ENCODE data around the gene KHK.
A peak's percentile ranks its signal among the peaks of the same experiment; 100 is the strongest.

KHK gene

DNA sequence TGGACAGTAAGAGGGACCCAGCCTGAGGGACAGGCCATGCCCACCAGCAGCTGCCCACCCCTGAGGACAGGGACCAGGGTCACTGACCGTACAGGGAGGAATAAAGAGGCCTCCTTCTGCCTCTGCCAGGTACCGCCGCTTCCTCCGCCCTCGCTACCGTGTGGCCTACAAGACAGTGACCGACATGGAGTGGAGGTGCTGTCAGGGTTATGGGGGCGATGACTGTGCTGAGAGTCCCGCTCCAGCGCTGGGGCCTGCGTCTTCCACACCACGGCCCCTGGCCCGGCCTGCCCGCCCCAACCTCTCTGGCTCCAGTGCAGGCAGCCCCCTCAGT is 6.0 kb upstream of the KHK start:
- DNase-seq (ENCODE audit: low read depth in 3 of 3, low spot score in 1 of 3): no peak

DNA sequence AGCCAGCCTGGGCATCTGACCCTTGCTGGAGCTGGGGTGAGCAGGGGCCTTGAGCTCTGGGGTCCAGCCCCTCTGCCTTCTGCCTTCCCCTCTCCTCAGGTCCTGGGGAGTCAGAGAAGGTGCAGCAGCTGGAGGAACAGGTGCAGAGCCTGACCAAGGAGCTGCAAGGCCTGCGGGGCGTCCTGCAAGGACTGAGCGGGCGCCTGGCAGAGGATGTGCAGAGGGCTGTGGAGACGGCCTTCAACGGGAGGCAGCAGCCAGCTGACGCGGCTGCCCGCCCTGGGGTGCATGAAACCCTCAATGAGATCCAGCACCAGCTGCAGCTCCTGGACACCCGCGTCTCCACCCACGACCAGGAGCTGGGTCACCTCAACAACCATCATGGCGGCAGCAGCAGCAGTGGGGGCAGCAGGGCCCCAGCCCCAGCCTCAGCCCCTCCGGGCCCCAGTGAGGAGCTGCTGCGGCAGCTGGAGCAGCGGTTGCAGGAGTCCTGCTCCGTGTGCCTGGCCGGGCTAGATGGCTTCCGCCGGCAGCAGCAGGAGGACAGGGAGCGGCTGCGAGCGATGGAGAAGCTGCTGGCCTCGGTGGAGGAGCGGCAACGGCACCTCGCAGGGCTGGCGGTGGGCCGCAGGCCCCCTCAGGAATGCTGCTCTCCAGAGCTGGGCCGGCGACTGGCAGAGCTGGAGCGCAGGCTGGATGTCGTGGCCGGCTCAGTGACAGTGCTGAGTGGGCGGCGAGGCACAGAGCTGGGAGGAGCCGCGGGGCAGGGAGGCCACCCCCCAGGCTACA is 4.4 kb upstream of the KHK start:
- no peak for DNase-seq (ENCODE audit: low read depth in 3 of 3, low spot score in 1 of 3)

DNA sequence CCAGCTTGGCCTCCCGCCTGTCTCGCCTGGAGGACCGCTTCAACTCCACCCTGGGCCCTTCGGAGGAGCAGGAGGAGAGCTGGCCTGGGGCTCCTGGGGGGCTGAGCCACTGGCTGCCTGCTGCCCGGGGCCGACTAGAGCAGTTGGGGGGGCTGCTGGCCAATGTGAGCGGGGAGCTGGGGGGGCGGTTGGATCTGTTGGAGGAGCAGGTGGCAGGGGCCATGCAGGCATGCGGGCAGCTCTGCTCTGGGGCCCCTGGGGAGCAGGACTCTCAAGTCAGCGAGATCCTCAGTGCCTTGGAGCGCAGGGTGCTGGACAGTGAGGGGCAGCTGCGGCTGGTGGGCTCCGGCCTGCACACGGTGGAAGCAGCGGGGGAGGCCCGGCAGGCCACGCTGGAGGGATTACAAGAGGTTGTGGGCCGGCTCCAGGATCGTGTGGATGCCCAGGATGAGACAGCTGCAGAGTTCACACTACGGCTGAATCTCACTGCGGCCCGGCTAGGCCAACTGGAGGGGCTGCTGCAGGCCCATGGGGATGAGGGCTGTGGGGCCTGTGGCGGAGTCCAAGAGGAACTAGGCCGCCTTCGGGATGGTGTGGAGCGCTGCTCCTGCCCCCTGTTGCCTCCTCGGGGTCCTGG is 3.7 kb upstream of the KHK start:
- no peak for DNase-seq (ENCODE audit: low read depth in 3 of 3, low spot score in 1 of 3)

DNA sequence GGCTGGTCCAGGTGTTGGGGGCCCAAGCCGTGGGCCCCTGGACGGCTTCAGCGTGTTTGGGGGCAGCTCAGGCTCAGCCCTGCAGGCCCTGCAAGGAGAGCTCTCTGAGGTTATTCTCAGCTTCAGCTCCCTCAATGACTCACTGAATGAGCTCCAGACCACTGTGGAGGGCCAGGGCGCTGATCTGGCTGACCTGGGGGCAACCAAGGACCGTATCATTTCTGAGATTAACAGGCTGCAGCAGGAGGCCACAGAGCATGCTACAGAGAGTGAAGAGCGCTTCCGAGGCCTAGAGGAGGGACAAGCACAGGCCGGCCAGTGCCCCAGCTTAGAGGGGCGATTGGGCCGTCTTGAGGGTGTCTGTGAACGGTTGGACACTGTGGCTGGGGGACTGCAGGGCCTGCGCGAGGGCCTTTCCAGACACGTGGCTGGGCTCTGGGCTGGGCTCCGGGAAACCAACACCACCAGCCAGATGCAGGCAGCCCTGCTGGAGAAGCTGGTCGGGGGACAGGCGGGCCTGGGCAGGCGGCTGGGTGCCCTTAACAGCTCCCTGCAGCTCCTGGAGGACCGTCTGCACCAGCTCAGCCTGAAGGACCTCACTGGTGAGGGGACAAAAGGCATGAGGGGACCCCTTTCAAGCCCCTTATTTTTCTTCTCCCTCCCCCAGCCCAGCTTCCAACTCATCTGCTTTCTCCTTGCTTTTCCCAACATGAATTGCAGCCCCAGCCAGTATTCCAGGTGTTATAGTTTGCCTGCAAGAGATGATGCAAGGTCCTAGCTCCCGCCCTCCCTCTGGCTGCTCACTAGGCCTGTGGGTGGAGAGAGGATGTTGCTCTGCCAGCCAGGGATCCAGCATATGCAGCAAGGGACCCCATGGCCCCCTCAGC is 2.9 kb upstream of the KHK start:
- DNase-seq (ENCODE audit: low read depth in 3 of 3, low spot score in 1 of 3): no peak

DNA sequence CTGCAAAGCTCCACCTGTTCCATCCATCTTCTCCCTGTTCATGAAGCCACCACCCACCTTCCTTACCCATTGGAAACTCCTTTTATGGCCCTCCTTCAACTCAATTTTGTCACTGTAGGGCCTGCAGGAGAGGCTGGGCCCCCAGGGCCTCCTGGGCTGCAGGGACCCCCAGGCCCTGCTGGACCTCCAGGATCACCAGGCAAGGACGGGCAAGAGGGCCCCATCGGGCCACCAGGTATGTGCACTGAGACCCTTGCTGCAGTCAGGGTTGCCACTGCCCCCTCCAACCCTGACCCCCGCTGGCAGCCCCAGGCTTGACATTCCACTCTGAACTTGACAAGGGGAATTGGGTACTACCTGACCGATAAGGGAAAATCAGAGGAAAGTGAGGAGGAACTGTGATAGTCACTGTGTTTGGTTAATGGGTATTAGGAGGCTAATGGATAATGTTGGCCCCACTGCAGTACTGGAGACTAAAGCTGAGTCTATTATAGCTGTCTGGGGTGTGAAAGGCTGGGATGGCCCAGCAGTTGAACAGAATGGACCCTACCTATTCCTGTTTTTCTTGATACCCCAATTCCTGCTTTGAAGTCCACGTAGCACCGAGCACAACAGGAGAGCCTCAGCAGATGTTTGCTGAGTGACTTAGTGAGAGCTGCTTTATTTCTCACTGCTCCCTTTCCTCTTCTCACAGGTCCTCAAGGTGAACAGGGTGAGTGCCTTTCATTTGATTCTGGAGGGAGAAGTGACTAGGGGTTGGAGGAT is 2.1 kb upstream of the KHK start:
- DNase-seq (ENCODE audit: low read depth in 3 of 3, low spot score in 1 of 3): no peak

DNA sequence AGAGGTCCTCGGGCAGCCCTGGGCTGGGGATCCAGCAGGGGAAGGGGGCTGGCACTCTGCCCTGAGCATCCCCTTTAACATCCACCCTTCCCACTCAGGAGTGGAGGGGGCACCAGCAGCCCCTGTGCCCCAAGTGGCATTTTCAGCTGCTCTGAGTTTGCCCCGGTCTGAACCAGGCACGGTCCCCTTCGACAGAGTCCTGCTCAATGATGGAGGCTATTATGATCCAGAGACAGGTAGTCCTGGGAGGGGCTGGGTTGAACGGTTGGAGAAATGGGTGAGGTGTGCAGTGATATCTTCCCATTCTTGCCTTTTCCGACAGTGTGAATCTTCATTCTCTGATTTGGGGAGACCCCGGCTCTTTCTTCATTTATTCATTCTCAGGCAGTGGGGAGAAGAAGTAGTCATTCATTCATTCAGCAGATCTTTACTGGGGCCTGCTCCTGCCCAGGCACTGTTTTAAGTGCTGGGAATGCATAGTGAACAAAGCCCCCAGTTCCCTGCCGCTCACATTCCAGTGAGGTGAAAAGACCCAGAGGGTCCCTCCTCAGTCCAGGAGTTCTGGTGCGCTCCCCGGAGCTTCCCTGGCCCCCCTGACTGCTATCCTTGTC is 1.4 kb upstream of the KHK start:
- no peak for DNase-seq (ENCODE audit: low read depth in 3 of 3, low spot score in 1 of 3)

DNA sequence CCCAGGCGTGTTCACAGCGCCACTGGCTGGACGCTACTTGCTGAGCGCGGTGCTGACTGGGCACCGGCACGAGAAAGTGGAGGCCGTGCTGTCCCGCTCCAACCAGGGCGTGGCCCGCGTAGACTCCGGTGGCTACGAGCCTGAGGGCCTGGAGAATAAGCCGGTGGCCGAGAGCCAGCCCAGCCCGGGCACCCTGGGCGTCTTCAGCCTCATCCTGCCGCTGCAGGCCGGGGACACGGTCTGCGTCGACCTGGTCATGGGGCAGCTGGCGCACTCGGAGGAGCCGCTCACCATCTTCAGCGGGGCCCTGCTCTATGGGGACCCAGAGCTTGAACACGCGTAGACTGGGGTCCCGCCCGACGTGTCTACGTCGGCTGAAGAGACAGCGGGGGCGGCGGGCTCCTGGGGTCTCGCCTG is 891 bp upstream of the KHK start:
- peak in 1 of 3 donors; percentile 29 for DNase-seq (ENCODE audit: low read depth in 3 of 3, low spot score in 1 of 3)

DNA sequence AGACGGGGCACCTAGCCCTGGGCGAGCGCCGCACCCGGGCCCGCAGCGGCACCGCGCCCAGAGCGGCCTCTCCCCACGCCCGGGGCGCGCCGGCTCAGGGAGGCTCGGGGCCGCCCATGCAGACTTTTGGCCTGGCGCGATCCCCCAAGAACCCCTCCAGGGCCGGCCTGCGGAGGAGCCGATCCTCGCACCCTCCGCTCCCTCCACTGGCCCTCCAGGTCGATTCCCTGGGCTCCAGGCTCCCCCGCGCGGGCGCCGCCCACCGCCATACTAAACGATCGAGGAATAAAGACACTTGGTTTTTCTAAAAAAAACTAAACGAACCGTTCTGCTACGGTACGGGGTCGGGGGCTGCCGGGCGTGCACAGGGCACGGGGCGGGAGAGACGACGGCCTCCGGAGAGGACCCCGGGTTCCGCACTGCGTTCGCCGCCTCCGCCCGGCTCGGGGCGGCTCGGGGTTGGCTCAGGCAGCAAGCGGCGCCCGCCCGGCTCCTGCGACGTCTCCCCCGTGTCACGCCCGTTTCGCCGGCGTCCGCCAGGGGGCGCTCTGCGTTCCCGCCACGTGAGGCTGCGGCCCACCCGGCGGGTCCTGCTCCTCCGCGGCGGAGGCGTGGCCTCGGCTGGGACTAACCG is 365 bp upstream of the KHK start:
- peak; percentile 91 to 99 (median 98) for DNase-seq (ENCODE audit: low read depth in 3 of 3, low spot score in 1 of 3)

DNA sequence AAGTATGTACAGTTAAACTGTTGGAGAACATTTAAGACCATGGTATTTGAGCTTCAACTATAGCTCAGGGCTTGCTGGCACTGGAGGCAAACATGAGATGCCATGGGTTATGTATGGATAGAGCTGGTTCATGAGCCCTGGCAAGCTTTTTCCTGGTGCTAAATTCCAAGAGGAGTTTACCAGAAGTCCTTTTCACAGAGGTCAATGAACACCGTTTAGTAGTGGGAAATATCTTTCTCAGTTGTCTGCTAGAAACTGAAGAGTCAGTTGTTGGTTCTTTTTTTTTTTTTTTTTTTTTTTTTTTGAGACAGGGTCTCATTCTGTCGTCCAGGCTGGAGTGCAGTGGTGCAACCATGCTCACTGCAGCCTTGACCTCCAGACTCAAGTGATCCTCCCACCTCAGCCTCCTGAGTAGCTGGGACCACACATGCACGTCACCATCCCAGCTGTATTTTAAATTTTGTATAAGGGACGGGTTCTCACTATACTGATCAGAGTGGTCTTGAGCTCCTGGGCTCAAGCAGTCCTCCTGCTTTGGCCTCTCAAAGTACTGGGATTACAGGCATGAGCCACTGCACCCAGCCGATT is 1.3 kb downstream of the KHK start:
- DNase-seq (ENCODE audit: low read depth in 3 of 3, low spot score in 1 of 3): no peak

DNA sequence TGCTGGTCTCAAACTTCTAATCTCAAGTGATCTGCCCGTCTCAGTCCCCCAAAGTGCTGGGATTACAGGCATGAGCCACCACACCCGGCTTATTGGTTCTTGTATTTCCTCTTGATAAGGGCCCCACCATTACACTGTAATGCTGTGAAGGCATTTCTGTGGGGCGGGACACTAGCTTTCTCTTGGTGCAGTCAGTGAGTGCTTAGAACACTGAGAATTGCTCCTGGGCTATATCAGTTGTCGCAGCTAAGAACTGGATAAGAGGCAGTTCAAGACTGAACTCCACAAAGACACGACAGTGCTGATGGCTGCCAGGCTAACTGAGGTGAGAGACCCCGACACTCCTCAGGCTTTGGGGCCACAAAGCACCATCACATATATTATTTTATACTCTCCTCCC is 2.1 kb downstream of the KHK start:
- no peak for DNase-seq (ENCODE audit: low read depth in 3 of 3, low spot score in 1 of 3)

DNA sequence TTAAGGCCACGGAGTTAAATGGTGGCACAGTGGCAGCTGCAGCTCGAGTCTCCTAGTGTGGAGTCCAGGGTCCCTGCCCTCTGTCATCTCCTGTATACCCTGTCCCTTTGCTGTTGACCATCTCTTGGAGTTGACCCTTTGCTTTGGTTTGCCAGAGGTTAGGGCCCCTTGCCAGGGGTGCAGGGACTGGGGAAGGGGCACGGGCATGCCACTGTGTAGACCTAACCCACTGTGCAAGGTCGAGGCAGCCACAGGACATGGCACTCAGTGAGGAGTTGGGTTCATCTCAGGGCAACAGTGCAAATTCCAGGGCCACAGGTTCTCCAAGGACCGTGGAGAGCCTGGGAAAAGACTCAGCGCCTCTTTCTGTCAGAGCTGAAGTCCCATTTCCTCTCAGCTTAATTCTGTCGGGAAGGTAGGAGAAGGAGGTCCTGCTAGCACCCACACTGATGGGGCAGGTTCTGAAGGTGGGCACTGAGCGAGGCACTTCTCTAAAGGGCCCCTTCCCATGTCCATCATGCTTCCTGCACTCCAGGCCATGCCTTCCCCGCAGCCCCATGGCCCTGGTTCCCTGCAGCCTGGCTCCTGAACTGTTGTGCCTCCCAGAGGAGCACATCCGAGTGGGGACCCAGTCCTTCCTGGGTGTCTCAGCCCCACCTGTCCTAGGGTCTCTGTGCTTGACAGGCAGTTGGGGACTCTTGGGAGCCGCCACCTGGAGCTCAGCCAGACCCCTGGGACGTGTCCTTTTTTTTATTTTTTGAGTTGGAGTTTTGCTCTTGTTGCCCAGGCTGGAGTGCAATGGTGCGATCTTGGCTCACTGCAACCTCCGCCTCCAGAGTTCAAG is 2.8 kb downstream of the KHK start:
- no peak for DNase-seq (ENCODE audit: low read depth in 3 of 3, low spot score in 1 of 3)

DNA sequence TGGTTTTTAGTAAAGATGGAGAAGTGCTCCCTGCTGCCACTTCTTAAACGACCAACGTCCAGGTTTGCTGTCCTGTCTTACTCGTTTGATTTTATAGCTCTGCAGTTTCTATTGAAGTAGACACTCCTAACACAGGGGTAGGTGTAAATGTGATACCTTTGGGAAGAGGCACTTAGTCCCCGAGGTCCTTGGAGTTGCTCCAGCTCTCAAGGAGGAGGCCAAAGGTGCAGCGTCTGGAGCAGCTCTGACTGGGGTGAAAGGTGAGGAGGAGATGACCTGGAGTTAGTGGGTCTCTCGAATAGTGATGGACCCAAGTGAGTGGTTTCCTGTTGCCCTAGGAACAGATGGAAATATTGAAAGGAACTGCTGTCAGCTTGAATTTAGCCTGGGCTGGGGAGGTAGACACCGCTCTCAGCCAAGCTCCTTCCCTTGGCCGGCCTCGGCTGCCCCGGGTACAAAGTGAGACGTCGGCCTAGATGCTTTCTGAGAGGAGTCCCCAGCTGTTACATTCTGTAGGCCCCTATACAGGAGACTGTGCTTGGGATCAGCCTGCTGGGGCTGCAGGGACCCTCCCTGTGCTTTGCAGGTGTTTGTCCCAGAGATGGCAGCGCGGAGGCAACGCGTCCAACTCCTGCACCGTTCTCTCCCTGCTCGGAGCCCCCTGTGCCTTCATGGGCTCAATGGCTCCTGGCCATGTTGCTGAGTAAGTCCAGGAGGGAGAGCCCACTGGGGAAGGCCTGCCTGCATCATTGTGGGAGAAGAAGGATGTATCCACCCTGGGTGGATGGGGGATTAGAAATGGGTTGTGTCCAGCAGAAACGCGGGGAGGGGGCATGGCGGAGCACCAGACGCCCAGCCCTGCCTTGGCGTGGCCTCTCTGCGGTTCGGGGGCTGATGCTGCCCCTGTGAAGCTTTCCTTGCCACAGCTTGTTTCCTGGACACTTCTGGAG is 5.4 kb downstream of the KHK start:
- no peak for DNase-seq (ENCODE audit: low read depth in 3 of 3, low spot score in 1 of 3)

DNA sequence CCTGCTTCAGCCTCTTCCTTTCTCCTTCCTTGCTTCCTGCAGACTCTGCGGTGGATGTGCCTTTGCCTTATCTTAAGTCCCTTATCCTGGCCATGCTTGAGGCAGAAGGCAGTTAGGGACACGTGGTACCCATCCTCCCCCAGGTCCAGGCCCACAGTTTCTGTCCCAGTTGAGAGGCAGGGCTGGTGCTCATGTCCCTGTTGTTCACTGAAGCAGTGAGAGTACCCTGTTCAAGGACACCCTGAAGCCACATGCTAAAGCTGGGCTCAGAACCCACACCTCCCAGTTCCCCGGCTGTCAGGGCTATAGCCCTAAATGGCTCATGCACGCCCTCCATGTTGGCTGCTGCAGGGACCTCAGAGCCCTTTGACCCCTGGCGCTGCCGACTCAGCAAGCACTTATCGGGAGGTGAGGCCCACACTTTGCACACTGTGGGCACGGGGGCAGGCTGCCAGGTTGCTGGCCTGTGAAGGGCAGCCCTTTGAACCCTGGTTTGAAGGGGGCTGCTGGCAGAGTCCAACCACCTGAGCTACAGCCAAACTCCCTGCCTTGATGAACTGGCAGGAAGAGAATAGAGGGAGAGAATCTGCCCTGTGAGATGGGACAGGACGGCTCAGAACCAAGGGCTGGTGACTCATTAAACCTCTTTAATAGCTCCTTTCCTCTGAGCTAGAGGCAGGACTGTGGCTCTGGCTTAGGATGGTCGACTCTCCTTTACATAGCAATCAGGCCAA is 6.3 kb downstream of the KHK start:
- DNase-seq (ENCODE audit: low read depth in 3 of 3, low spot score in 1 of 3): no peak

DNA sequence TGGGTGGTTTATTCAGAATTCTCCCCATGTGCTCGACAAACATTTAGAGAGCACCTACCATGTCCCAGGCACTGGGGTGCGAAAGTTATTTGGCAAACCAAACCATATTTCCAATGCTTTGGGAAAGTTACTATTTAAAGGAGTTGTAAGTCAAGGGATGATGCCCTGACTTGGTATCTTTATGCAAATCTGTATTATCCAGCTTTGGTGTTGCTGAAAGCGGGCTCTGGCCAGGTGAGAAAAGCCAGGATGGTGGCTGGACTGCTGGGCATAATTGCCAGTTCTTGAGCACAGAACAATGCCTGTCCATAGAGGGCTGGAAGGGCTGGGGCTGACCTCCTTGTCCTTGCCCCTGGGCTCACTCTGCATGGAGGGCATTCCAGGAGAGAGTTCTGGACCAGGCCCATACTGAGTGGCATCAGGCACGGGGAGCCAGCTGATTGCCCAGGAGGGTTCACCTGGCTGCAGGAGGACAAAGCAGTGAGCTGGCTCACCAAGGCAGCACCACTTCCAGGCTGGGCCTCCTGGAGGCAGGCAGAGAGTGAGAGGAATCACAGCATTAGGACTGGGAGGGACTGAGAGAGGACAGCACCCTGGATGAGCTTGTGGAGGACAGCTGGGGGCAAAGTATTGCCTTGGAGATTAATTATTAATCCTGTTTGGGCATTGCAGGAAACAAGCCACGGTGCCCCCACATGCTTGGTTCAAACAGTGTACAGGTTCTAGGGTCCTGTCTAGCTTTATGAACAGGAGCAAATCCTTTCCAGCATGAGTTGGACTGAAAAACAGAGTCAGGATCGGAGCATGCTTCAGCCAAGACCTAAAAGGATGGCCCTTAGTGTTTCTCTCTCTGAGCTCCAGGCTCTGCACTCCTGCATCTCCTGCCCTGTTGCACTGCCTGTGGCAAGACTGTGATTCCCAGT is 7.1 kb downstream of the KHK start:
- no peak for DNase-seq (ENCODE audit: low read depth in 3 of 3, low spot score in 1 of 3)

DNA sequence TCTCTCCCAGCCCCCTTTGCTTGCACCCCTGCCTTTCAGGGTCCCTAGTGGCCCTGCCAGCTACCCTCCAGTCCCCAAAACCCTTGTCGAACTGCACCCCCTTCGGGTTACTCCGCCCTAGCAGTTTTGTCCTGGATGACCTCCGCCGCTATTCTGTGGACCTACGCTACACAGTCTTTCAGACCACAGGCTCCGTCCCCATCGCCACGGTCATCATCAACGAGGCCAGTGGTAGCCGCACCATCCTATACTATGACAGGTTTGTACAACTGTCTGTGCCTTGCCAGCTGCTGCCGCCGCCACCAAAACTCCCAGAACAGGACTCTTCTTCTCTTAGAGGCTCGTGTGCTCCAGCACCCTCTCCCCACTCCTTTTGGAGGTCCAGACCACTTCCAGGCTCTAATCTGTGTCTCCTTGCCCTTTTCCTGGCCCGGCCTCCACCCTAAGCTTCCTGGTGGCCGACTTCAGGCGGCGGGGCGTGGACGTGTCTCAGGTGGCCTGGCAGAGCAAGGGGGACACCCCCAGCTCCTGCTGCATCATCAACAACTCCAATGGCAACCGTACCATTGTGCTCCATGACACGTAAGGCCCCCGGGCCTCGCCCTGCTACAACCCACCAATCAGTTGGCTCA is 7.9 kb downstream of the KHK start:
- DNase-seq (ENCODE audit: low read depth in 3 of 3, low spot score in 1 of 3): no peak

DNA sequence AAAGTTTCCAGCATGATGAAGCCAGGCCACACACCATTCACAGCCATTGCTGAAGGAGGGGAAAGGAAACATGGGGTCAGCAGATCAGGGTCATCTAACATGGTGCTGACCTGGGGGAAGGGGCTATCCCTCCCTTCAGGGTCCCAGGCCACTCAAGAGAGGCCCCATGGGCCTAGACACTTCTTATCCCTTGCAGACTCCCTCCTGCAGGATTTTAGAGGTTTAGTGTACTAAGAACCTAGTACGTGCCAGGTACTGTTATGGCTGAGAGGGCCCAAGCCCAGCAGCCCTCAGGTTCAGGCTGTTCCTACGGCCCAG is 8.8 kb downstream of the KHK start:
- no peak for DNase-seq (ENCODE audit: low read depth in 3 of 3, low spot score in 1 of 3)

All from stimulated activated CD4-positive, alpha-beta T cell treated with anti-CD3 and anti-CD28 coated beads, TNF-alpha, amount 100 ng/mL, for 1 hour (primary cell).